Effector CD4-positive, alpha-beta T cell (primary cell): Measurements from ENCODE around the gene NDUFA8.

Experiments
- DNase-seq: peaks from one replicate; pipeline ENCODE4 v3.0.0-alpha.2; 2020

NDUFA8 gene

DNA sequence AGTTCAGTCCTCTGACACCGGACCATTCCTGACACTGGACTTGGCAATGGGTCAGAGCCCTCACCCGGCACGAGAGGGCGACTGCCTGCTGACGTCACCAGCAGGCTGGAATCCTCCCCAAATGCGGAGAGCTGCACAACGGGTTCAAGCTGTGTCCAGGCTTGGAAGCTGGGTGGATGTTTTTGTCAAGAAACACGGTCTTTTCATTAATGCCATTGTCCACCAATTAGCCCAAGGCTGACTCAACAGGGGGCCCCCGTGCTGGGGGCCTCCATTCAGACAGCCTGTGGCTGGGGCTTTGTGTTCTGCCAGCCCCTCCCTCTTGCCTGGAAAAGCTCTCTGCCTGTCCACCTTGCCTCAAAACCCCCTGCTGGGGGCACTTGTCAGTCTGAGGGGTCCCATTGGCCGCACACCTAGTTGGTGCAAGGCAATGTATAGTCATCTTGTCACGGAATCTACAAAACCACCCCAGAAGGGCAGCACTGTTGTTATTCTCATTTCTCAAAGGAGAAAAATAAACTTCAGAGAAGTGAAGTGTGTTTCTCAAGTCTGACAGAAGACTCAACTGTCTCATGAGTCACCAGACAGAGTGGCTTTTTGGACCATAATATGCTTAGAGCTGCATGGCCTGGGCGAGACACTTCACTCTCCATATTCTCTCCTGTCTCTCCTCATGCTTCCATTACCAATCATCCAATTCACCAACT, 24.6 kb downstream of the NDUFA8 start:
- DNase-seq: no peak

DNA sequence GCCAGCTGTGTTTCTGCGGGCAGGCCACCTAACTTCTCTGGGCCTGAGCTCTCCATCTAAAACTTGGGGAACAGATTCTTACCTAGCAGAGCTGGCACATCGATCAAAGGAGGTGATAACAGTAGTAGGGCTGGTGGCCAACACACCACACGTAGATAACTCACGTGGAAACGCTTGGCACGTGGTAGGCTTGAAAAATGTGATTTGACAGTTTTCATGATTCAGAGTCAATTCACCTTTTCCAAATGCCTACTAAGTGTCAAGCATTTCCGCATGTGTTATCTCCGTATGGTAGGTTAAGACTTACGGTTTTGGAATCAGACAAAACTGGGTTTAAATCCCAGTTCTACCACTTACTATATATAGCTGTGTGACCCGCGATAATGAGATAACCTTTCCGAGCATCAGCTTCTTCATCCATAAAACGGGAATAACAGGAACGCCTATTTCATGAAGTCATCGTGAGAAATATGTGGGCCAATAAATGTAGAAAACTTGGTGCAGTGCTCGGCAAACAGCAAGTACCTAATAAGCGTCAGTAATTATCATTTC, 25.5 kb downstream of the NDUFA8 start:
- DNase-seq: no peak

DNA sequence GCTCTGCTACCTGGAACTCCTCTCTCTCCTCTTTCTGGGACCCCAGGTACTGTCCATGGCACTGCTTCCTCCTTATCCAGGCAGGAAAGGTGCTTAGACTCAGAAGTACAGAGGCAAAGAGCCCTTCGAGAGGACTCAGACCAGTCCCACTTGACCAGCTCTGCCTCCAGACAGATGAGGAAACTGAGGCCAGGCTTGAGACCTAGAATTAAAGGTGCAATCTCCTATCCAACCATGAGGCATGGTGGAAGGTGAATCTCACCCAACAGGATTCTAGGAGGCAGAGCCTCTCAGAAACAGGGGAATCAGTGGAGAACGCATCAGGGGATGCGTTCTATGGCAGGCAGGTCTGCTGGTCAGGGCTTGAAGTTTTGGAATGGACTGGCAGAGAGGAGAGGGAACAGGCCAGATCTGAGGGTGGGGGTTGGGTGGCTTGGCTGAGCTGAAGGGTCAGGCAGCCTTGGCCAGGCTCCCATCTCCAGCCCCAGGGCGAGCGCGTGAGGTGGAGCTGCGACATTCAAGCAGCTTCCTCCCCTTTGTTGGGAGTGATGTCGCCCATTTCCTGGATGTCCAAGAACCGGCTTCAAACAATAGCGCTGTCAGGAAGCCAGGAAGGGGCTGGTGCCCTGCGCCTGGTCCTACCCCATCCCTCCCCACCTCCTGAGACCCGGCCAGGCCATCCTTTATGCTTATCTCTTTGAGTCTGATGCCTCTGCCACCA, 26.2 kb downstream of the NDUFA8 start:
- no peak for DNase-seq

DNA sequence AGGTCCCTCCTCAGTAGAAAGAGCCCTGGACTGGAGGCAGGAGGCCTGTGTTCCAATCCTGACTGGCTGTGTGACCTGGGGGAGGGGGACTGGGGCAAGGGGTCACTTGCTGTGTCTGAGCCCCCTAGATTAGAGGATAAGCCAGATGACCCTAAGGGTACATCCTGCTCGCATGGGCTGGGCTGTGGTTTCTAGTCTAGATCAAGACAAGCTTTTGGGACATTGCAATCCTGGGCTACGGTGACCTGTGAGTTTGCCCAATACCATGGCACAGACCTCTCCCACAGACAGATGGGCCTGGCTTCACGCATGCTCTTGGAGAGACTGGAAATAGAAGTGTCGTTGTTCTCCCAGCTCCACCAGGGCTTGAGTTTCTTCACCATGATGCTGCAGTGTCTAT, 27.0 kb downstream of the NDUFA8 start:
- DNase-seq: no peak

DNA sequence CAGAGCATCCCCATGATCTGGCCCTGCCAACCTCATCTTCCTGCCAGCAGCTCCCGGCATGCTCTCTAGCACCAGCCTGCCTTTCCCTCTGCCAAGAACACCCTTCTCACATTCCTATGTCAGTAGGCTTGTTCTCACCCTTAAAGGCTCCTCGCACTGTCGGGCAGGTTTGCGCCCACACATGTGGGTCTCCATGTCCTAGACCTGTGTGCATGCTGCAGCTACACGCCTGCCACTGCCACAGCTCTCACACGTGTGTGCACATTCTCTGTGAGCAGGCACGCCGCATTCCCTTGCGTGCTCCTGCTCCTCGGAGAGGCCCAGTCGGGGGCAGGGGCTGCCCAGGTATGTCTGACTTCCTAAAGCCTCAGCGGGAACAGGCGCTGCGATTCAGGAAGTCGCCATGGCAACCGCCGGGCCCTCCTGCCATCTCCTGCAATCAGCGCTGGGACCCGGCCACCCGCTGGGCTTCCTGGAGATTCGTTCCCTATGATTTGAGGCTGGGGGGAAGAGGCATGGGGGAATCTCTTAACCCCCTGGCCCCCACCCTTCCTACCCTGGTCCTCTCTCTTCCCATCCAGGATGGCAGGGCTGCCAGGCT, 28.1 kb downstream of the NDUFA8 start:
- no peak for DNase-seq

DNA sequence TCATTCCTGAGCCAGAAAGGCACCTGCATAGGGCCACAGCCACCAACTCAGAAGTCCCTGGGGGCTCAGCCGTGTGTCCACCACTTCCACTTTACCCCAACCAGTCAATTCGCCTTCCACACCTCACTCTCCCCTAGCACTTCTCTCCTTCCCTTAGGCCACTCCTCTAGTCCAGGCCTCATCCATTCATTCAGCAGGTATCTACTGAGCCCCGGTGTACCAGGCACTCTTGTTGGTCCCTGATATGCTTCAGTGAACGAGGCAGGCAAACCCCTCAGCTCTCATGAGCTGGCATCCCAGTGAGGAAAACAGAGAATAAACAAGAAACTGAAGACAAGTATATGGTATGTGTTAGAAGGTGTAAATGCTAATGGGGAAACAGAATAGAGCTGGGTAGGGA, 28.7 kb downstream of the NDUFA8 start:
- no peak for DNase-seq

DNA sequence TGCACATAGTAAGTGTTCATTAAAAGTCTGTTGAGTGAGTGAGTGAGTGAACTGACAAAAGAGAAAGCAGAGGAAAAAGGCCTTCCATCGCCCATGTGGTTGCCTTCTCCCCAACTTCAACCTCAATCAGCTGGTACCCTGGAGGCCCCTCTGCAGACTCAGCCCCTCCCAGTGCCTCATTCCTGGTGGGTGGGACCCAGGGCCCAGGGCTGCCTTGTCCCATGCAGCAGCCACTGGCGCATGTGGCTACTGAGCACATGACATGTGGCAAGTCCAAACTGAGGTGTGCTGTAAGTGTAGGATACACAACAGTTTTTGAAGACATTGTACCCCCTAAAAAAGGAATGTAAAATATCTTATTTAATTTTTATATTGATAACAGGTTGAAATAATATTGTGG, 29.6 kb downstream of the NDUFA8 start:
- no peak for DNase-seq

DNA sequence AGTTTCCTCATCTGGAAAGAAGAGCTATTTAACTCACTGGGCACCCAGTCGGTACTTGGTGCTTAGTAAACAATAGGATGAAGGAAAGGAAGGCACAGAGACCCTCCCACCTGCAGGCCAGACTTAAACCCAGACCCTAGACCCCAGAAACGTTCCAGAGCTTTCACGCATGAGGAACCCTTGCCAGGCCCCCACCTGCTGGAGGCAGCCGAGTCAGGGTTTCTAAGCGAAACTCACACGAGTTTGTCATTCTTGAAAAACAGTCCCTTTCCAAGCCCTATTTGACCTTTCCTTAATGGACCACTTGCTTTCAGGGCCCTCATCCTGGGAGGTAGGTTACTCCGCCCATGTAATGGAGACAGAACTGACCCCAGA, 30.6 kb downstream of the NDUFA8 start:
- DNase-seq: no peak

DNA sequence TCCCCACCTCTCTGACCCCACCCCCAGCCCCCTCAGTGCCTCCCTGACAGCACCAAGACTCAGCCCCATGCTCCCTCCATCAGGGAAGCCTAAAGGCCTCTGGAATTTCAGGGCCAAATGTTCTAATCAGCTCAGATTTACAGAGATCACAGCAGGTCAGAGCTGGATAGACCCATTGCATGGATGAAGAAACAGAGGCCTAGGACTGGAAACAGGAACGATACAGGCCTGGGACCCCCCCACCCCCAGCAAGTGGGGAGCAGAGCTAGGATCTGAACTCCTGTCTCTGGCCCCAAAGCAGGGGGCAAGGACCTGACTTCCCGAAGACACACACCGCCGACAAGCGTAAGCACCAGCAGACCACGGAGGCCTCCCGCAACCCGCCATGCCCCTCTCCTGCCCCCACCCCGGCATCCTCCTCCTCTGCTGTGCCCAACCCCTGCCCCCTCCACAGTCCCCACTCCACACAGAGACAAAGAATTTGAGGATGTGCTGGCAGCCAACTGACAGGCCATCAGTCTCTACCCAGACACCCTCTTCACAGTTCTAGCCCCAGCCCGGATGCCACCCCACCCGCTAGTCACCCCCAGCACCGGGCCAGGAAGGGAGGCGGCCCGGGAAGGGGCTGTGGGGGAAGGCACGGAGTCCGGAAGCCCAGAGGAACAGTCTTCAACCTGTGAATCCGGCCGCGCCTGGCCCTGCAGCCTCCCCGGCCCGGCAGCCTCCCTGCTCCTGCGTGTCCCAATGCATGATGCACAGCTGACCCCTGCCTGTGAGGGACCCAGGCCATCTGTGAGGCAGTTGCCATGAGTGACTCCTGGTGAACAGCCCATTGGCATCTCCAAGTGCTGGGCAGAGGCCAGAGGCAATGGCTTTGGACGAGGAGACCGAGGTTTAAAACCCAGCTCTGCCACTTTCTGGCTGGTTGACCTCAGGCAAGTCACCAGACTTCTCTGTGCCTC, 31.3 kb downstream of the NDUFA8 start:
- DNase-seq: no peak

DNA sequence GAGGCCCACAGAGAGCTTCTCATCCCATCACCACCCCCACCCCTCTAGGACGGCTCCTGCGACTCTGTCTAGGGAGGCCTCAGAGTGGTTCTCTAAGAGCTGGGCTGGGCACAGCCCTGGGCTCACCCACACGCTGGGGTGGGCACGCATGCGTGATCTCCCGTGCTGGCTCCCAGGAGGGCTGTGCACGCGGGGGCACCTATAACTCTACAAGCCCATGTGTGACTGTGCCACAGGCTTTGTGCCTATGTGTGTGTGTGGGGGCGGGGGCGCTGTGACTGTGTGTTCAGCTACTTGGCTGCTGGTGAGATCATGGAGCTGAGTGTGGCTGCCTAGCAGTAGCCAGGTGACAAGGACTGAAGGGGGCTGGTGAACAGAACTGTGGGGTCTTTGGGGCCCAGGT, 32.2 kb downstream of the NDUFA8 start:
- no peak for DNase-seq

DNA sequence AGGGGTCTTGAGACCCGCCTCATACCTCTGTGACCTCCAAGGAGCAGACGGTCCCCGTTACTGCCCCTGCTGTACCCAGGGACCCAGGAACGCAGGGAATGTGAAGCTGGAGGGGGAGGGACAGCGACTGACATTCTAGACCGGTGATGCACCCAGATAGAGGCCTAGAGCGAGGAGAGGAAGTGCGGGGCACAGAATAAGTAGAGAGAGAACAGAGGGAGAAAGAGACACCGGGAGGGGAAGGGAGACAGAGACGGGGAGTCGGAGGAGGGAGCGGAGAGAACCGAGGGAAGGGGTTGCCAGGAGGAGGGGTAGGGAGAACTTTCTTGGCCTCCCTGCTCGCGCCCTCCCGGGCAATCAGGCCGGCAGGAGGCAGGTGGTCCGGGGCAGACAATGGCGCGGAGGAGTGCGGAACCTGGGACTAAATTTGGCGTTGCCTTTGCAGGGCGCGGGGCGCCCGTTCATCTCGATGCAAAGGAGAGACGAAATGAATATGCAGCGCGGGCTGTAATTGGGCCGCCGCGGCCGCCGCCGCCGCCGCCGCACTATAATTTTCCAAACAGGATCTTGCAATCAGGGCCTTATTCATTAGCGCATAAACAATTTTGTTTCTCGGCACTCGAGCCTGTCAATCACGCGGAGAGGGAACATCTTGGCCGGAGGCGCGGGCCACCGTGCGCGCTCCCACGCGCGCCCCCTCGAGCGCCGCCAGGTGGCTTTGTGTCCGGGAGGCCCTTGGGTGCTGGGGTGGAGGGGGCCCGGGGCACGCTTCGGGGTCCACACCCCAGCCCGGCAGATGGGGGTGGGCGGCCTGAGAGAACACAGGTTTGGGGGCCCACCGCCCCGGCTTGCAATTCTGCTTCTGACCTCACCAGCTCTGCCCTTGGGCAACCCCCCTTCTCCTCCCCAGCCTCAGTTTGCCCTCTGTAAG, 33.0 kb downstream of the NDUFA8 start:
- no peak for DNase-seq

DNA sequence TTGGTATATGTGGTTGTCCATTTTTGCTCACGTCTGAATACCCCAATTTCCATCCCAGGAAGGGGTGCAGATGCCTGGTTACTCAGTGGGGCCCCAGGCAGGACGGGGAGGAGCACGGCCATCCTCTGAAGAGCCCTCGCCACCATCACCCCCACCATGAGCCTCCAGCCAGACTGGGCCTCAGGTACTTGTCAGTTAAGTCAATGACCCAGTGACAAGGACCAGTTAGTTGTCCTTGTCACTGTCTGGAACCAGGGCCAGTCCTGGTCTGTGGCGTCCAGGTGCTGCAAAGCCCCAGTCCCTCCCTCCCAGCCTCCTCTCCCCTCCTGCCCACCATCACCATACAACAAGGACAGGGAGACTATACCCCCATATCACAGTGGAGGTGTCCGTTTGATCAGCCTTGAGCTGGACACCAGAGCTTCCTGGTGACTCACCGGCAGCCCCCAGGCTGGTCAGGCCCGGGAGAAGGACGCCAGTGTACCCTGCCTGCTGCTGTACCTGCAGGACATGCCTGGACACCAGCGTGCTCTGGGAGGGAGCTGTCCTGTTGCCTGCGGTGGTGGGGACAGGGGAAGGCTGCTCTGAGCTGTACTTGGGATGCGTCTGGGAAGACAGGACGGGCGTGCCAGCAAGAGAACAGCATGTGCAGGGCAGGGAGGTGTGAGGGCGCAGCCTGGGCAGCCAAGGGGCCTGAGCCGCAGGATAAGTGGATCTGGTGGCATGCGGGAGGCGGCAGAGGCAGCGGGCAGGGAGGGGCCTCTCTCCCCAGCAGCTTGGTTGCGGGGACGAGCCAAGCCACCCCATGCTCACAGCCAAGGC, 33.9 kb downstream of the NDUFA8 start:
- no peak for DNase-seq

DNA sequence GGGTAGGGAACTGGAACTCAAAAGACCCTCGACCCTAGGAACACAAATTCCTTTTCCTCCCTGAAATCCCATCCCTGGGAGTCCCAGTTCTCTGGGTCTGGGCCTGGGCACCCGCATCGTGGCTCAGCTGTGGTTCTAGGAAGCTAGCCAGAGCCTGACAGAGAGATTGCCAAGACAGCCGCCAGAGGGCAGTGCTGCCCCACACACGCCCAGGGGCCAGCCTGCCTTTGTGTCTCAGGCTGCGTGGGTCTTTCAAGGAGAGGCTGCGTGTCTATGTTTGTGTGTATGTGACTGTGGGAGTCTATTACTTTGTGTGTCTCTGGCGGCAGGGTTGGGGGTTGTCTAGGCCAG, 34.4 kb downstream of the NDUFA8 start:
- DNase-seq: peak; percentile 65

DNA sequence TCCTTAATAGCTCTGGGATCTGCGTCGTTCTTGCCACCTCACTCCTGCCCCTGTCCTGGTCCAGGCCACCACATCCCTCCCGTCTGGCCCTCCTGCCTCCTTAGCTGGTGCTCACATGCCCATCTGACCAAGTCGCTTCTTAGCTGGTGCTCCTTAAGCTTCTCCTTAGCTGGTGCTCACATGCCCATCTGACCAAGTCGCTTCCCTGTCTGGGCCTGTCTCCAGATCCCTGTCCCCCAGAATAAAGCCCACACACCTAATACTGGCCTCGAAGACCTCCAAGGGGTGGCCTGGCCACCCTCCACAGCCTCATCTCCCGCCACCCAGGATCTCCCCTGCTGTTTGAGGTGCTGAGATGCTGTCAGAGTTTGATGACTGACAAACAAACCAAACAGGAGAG, 35.1 kb downstream of the NDUFA8 start:
- no peak for DNase-seq

DNA sequence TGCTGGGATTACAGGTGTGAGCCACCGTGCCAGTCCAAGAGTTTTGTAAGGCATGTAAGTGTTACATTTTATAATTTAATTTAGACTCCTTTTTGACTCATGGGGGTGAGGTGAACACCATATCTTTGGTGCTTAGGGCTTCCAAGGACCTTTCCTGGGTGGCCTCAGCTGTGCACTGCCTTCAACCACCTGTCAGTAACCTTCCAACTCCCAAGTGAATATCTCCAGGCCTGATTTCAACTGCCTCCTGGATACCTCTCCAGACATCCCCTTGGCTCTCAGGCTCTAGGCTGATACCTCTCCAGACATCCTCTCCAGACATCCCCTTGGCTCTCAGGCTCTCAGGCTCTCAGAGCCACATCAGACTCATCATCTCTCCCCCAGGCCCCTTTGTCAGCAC, 35.5 kb downstream of the NDUFA8 start:
- DNase-seq: no peak

DNA sequence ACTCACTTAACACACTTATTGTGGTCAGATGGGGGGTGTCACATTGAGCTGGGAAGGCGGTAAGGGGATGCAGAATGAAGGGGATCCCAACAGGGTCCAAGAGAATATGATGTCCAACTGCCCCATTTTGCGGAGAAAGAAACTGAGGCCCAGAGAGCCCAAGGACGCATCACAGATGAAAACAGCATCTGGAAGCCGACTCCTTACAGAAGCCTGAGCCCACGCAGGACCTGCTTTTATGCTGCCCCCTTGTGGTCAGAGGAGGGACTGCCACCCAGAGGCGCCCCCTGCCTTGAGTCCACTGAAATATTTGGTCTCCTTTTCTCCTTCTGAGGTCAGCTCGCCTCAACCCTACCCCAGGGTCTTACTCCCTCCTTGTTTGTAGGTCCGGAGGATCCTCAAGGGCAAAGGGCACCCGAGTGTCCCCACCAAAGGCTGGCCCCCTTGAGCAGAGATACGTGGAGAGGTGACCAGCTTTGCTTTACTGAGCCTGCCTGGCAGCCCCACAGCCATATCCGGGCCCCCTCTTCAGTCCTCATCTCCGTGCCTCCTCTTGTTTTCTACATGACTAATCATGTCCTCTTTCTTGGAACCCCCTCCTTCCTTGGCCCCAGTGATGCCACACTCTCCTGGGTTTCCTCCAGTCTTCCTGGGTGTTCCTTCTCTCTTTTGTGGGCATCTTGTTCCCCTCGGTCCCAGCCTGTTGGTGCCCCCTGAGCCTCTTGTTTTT, 36.5 kb downstream of the NDUFA8 start:
- peak; percentile 63 for DNase-seq

DNA sequence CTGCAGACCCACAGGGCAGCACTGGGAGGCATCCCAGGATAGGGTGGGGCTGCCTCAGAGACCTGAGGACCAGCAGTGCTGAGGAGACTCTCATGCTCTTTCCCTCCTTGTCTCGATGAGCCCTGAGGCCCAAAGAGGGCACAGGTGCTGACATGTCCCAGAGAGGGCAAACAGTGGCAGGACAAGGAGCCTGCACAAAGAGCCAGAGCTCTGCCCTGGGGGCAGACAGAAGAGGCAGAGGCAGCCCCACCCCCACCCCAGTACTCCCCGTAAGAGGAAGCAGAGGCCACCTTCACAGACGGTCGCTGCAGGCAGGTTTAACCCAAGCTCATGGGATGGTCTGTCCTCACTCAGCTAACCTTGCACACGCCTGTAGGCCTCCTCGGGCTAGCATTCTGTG, 37.1 kb downstream of the NDUFA8 start:
- no peak for DNase-seq

DNA sequence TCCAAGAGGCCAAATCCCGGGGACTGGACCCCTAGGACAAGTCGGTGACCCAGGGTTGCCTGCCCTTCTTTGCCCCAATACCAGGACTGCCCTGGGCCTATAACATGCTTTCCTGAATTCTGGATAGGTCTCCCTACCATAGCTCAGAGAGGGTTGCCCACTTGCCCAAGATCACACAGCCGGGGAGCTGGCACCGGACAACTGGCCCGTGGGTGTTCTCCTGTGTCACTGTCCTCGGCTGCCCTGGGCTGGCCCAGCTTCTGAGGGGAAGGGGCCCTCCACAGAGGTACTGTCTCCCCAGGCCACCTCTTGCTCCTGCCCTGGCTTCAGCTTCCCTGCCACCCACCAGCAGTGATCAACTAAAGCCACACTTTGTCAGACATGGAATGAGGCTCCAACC, 37.6 kb downstream of the NDUFA8 start:
- DNase-seq: no peak

DNA sequence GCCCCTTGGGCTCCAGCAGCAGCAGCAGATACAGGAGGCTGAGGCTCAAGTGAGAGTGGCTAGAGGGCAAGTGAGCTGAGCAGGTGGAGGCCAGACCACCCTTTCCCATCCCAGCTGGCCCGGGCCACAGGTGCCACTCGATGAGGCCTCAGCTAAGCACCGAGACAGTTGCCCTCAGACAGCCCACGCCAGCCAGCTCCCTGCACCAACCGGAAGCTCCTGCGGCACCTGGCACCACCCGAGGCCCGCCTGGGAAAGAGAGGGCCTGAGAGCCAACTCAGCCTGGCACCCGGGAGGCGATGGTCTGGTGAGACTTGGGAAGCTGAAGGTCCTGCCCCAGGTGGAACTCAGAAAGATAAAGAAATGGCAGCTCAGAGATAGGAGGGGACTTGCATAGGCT, 38.2 kb downstream of the NDUFA8 start:
- no peak for DNase-seq
